ENCODE data around the gene ZFX. TPM values are rescaled to one million over a fixed set of nuclear protein-coding genes. Genes with fewer than 3 reads are reported as not detected.

The ZFX gene
- total RNA-seq, 1 experiment from 2014 or later = 66.8 TPM

DNA sequence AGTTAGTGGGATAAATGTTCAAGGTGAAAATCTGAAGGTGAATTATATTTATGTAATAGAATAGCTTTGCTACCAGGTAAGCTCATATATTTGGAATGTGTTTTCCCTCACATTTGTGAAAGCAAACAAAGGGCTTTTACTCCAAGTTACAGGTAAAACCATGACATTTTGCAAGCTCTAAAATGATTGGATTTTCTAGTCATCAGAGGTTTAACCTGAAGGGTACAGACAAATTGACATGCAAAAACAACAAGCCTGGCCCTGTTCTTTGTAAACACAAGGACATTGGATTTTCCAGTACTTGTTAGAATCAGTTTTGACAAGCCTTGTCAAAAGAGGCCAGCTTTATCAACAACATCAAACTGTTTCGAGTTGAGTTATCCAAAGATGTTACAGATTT, 51.7 kb downstream of the ZFX start:
- no peak overlapping the region for H2BK15ac ChIP-seq (ENCODE audit: low read depth, low read length)
- Mint-ChIP-seq H3K27me3 (ENCODE audit: low read depth) (no peaks in the 10 kb centered on the region), H3K27ac (no peak overlapping the region), H3K36me3 (ENCODE audit: insufficient read depth in 1 of 3, low read depth in 3 of 3) (peaks cover 1 to 31% (median 8%) of the 10 kb centered on the region in 3 experiments; a peak in 6 of 7 replicates), H3K9me3 (no peaks in the 10 kb centered on the region), H3K4me1 (peaks cover 17 to 22% of the 10 kb centered on the region in 2 experiments), H3K4me3 (no peak overlapping the region)
- no CpG with 5 or more reads among the region's 1 CpG for WGBS (ENCODE audit: extremely low coverage, insufficient read length, low lambda C conversion rate)
- no peaks in the 10 kb centered on the region for H3K79me1 ChIP-seq (ENCODE audit: insufficient read depth, low read depth, low read length, poor library complexity, severe bottlenecking)
- H3K4ac ChIP-seq (ENCODE audit: low read depth, low read length) = no peak overlapping the region
- H3K23ac ChIP-seq (ENCODE audit: insufficient read length, low read depth, low read length) = no peak overlapping the region
- H3K4me2 ChIP-seq (ENCODE audit: insufficient read depth, insufficient read length, low read length) = no peak overlapping the region
- H3K27me3 ChIP-seq (ENCODE audit: insufficient read depth, low read length) = no peaks in the 10 kb centered on the region
- H3K56ac ChIP-seq (ENCODE audit: insufficient read length, low read depth, low read length) = no peak overlapping the region
- H3K9me3 ChIP-seq (ENCODE audit: control insufficient read depth, low read depth, low read length) = no peaks in the 10 kb centered on the region
- no peak overlapping the region for H3K18ac ChIP-seq (ENCODE audit: insufficient read length, low read depth, low read length)
- H3T11ph ChIP-seq (ENCODE audit: low read length) = no peak overlapping the region
- peaks cover 3% of the 10 kb centered on the region; the same call in 1 of the 2 replicates for H3K79me2 ChIP-seq (ENCODE audit: insufficient read depth, low read length)
- no peak for DNase-seq
- H2BK120ac ChIP-seq (ENCODE audit: low read depth, low read length, poor library complexity, severe bottlenecking) = no peak overlapping the region
- no peak overlapping the region for H3K27ac ChIP-seq (ENCODE audit: insufficient read length, low read depth, low read length)
- no peak overlapping the region for H3K9ac ChIP-seq (ENCODE audit: extremely low read depth, insufficient read length, low read length)
- no peak overlapping the region for H4K91ac ChIP-seq (ENCODE audit: insufficient read length, low read depth, low read length)
- no peaks in the 10 kb centered on the region for H3K23me2 ChIP-seq (ENCODE audit: insufficient read length, low read depth, low read length, poor library complexity, severe bottlenecking)
- H3K14ac ChIP-seq (ENCODE audit: insufficient read depth, low read length) = no peak overlapping the region
- H3K4me1 ChIP-seq (ENCODE audit: insufficient read depth, low read length) = no peaks in the 10 kb centered on the region
- H2BK20ac ChIP-seq (ENCODE audit: low read depth, low read length, poor library complexity, severe bottlenecking) = no peak overlapping the region
- no peaks in the 10 kb centered on the region for H4K20me1 ChIP-seq (ENCODE audit: control insufficient read depth, insufficient read depth, insufficient read length)
- H2BK12ac ChIP-seq (ENCODE audit: insufficient read length, low read depth, low read length) = no peak overlapping the region
- no peak overlapping the region for H2AK5ac ChIP-seq (ENCODE audit: insufficient read length, low read length)
- no peak overlapping the region for H4K8ac ChIP-seq (replicated peaks; ENCODE audit: insufficient read length, low read depth, low read length)
- no peak overlapping the region for H2AFZ ChIP-seq (ENCODE audit: low read length)
- H4K5ac ChIP-seq (ENCODE audit: insufficient read length, low read depth, low read length) = no peak overlapping the region
- H2BK5ac ChIP-seq (ENCODE audit: insufficient read length, low read length) = no peak overlapping the region
- TF ChIP-seq, protein P1, sequence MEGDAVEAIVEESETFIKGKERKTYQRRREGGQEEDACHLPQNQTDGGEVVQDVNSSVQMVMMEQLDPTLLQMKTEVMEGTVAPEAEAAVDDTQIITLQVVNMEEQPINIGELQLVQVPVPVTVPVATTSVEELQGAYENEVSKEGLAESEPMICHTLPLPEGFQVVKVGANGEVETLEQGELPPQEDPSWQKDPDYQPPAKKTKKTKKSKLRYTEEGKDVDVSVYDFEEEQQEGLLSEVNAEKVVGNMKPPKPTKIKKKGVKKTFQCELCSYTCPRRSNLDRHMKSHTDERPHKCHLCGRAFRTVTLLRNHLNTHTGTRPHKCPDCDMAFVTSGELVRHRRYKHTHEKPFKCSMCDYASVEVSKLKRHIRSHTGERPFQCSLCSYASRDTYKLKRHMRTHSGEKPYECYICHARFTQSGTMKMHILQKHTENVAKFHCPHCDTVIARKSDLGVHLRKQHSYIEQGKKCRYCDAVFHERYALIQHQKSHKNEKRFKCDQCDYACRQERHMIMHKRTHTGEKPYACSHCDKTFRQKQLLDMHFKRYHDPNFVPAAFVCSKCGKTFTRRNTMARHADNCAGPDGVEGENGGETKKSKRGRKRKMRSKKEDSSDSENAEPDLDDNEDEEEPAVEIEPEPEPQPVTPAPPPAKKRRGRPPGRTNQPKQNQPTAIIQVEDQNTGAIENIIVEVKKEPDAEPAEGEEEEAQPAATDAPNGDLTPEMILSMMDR (conservative IDR thresholded peaks at IDR 0.05) = no peak
